OCI-LY7 (cell line): ENCODE results near the gene DNAJA3.

ENCODE experiments used
- EZH2phosphoT487 ChIP-seq: fragments of 200-600 bp; sonication (generic); IDR thresholded peaks from 2 replicates; pipeline ENCODE4 v1.6.1; 2018; ENCODE audit warnings: low read depth, borderline replicate concordance, mild to moderate bottlenecking, mixed run types, antibody characterized with exemption, low read length, moderate library complexity, mixed read lengths
- TF ChIP-seq, protein P1 (sequence below): fragments of 200-600 bp; sonication (generic); conservative IDR thresholded peaks from 2 replicates; pipeline ENCODE4 v1.5.1; 2014; ENCODE audit warnings: mild to moderate bottlenecking, antibody characterized with exemption, low read length, moderate library complexity, mixed read lengths

GRCh38 chr16:4481526-4481925 lies 55.9 kb downstream of the DNAJA3 start:
- TF ChIP-seq, protein P1, sequence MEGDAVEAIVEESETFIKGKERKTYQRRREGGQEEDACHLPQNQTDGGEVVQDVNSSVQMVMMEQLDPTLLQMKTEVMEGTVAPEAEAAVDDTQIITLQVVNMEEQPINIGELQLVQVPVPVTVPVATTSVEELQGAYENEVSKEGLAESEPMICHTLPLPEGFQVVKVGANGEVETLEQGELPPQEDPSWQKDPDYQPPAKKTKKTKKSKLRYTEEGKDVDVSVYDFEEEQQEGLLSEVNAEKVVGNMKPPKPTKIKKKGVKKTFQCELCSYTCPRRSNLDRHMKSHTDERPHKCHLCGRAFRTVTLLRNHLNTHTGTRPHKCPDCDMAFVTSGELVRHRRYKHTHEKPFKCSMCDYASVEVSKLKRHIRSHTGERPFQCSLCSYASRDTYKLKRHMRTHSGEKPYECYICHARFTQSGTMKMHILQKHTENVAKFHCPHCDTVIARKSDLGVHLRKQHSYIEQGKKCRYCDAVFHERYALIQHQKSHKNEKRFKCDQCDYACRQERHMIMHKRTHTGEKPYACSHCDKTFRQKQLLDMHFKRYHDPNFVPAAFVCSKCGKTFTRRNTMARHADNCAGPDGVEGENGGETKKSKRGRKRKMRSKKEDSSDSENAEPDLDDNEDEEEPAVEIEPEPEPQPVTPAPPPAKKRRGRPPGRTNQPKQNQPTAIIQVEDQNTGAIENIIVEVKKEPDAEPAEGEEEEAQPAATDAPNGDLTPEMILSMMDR, result no peak
- TF ChIP-seq EZH2phosphoT487, result no peak
